GM19397 (cell line): ENCODE measurements around the gene POLR2J.
"Not testable (repeated sequence)": the region's sequence is repeated elsewhere in the genome, so short reads cannot be mapped to it uniquely, and the experiment has no call there.

Experiments used
- ATAC-seq: cut with Tn5 transposase; IDR thresholded peaks from one replicate; pipeline ENCODE4 v1.9.1; 2021; ENCODE audit warnings: mild to moderate bottlenecking, moderate library complexity; ENCODE audit not compliant: unreplicated experiment

Gene POLR2J

DNA sequence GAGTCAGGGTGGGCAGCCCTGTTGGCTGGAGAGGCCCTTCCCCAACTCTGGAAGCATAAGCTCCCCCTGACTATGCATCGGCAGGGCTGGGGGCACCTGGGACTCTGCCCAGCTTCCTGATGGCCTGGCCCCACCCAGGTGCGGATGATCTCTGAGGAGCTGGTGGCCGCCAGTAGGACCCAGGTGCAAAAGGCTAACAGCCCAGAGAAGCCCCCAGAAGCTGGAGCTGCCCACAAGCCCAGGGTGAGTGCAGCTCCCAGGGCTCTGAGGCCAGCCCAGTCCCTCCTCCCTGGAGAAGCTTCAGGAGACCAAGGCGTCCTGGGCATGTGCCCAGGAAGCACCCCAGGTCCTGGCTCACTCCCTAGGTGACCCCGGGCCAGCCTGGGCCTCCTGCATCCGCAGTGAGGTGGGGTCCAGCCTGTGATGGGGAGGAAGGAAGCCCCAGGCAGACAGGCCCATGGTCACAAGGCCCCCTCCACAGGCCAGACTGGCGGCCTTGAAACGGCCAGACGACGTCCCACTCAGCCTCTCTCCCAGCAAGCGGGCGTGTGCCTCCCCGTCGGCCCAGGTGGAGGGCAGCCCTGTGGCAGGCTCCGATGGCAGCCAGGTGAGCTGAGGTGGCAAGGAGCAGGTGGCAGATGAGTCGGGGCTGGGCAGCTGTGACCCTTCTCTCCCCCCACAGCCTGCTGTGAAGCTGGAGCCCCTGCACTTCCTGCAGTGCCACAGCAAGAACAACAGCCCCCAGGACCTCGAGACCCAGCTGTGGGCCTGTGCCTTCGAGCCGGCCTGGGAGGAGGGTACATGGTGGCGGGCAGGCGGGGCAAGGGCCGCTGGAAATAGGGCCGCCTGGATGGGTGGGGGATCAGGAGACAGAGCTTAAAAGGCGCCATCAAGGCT, 10.9 kb downstream of the POLR2J start:
- no peak for ATAC-seq

DNA sequence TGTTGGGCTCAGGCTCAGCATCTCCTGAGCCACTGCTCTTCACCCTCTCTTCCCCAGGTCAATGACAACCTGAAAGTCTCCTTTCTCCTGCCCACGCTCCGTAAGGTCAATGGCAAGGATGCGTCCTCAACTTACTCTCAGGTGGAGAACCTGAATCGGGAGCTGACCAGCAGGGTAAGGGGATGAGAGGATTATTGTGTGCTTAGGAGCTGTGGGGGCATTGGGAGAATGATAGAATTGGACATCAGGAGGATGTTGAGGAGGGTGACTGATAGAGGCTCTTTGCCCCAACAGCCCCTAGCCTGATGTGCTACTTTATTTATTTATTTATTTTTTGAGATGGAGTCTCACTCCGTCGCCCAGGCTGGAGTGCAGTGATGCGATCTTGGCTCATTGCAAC, 12.6 kb downstream of the POLR2J start:
- ATAC-seq, result no peak

DNA sequence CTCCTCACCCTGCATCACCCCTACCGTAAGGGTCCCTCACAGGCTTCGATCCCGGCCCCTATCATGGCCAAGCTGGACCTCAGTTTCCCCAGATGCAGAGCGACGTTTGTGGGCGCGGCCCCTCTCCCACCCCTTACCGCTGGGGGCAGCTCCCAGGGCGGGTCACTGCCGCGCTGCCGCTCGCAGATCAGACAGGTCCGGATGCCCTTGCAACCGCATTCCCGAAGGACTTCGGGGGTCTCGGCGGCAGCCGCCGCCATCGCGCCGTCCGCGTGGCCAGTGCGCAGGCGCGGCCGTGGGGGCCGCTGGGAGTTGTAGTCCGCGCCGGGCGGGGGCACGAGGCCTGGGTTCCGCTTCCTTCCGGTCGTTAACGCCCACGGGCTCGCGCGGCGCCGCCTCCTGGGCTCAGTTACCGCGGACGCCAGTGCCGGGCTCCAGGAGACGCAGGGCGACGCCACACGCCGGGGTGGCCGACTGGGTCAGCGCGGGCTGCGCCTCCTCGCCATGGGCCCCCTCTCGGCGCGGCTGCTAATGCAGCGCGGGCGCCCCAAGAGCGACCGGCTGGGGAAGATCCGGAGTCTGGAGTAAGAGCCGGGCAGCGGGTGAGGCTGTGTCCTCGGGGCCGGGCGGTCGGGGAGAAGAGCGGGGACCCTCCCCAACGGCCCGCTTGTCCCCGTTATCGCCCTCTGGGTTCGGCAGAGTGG, 14.0 kb downstream of the POLR2J start, which contains the start of the genes ALKBH4 and LRWD1:
Gene ALKBH4 (minus strand): TSS at position 287 of the 704 bp plus-strand sequence. CDS start 27 bp downstream, at position 260.
Gene LRWD1 (plus strand): TSS at position 408 of the 704 bp plus-strand sequence. CDS start 97 bp downstream, at position 505.
- peak; percentile 90 for ATAC-seq

DNA sequence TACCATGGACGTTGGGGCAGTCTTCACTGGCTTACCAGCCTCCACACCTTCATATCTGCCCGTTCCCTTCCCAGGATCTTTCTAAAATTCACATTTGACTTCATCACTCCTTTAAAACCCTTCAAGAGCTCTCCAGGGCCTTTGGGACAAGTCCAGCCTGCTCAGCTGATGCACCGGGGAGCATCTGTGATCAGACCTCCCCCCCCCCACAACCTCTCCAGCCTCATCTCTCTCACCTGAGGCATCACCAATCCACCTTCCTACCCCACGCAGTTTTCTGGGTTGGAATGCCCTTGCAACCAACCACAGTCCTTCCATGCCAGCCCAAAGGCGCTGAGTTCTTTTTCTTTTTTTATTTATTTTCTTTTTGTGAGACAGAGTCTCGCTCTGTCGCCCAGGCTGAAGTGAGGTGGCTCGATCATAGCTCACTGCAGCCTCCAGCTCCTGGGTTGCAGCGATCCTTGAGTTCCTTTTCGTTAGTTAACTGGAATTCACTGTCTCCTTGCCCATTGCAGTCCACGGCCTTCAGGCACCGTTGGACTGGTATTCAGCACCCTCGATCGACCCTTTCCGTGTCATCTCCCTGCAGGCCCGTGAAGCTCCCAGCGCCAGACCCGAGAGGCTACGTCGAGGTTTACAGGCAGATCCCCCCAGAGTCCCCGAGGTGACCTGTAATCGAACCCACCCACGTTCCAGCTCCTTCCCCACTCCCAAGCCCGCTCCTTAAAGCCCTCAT, 14.7 kb downstream of the POLR2J start:
- no peak for ATAC-seq

- ATAC-seq, result no peak
Observed at GRCh38 chr7:102460467-102460866, 18.3 kb downstream of the POLR2J start.

DNA sequence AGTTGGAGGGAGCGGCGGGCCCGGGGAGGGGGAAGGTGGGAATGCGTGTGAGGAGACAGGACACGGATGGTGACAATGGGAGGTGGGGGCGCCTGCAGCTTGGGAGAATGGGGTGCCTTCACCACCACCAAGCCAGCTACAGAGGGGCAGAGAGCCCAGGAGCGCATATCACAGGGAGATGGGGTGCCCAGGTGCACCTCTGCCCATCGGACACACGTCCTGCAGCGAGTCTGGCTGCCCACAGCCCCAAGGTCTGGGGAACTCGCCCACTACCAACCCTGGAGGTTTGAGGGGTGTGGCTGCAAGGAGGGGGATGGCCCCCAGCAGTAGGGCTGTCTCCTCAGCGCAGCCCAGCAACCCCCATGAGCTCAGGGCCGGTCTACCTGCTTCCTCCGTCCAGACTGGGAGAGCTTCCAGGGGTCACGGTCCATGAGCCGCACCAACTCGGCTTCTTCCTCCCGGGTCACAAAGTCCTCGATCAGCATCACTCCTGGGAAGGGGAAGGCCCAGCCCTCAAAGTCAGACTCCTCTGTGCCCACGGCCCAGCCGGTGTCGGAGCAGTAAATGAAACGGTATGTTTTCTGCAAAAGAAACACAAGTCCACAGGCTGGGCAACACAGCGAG, 19.4 kb downstream of the POLR2J start:
- ATAC-seq, result no peak

GRCh38 chr7:102457352-102457924, 21.3 kb downstream of the POLR2J start:
- ATAC-seq, result no peak

DNA sequence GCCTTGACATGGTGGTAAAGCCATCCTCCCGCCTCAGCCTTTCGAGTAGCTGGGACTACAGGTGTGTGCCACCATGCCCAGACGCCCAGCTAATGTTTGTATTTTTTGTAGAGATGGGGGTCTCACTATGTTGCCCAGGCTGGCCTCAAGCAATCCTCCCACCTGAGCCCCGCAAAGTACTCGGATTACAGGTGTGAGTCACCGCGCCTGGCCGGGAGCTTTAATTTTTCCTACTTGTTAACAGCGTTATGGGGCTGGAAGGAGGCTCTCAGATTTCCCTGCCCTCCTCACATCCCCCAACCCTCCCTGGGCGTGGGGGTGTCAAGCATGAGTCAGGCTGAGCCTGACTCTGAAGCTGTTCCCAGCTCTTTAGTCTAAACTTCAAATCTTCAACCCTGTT, 22.4 kb downstream of the POLR2J start:
- ATAC-seq, result no peak

- ATAC-seq, result no peak
Observed at GRCh38 chr7:102455596-102455995, 23.1 kb downstream of the POLR2J start.

- not testable (repeated sequence) for ATAC-seq
Observed at GRCh38 chr7:102454932-102455331, 23.8 kb downstream of the POLR2J start.

DNA sequence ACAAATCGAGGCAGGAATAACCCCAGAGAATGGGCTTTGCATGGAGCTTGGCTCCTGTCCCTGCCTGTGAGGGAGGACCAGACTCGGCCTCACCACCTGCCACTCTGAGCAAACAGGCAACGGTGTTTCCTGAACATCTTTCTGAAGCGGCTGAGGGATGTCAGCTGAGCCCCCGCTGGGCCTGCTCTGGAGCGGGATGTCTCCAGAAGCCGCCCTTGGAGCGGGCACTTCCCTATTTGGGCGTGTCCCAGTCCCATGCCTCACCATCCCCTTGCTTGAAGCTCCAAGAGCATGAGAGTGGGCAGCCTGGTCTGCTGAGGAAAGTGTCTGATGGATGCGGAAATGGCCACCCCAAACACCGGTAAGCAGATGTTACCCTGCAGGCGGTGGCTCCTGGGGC, 24.3 kb downstream of the POLR2J start:
- no peak for ATAC-seq

DNA sequence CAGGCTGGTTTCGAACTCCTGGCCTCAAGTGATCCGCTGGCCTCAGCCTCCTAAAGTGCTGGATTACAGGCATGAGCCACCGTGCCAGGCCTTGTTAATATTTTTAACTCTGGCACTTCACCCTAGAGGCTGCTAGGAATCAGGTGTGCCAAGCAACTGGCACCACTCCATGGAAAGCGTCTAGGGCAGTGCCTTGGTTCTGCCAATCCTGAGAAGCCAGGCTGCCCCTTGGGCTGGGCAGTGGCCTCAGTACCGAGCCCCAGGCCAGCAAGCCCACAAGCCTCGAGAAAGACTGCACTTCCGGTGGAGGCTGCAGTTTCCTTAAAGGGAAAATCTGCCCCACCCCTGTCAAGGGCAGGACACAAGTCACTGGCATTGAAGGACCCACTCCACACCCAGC, 25.4 kb downstream of the POLR2J start:
- ATAC-seq, result no peak

DNA sequence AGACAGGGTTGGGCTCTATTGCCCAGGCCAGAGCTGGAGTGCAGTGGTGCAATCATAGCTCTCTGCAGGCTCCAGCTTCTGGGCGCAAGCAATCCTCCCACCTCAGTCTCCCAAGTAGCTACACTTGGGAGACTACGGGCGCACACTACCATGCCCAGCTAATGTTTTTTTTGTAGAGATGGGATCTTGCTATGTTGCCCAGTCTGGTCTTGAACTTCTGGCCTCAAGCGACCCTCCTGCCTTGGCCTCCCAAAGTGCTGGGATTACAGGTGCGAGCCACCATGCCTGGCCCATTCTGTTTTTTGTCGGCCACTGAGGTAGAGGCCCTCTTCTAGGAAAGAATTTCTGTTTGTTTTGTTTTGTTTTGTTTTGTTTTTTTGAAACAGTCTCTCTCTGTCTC, 26.3 kb downstream of the POLR2J start:
- no peak for ATAC-seq

DNA sequence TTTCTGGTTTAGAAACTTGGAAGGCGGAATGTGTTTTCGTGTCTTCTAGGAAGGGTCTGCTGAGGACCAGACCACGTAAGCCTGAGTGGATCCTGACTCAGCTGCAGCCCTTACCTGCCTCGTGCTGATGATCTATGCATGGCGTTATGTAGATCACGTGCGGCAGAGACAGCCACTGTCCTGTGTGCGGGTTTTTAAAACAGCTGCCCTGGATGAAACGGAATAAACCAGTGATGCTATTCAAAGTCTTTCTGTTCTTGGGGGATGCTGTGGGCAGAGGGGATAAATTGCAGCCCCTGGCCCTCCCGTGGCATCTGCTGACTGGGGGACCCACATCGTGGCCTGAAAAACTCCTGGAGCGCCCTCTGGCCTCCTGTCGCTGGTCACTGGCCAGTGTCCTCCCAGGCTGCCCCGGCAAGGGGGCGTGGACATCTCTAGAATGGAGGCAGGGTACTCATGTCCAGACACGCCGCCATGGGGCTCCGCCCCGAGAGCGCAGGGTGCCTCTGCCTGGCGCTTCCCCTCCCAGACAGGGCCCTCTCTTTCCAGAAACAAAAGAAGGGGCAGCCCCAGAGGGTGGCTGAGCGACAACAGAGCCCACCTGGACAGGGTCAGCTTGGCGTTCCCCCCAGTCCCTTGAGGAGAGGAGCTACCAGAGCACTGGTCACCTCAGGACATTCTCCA, 27.2 kb downstream of the POLR2J start:
- no peak for ATAC-seq

DNA sequence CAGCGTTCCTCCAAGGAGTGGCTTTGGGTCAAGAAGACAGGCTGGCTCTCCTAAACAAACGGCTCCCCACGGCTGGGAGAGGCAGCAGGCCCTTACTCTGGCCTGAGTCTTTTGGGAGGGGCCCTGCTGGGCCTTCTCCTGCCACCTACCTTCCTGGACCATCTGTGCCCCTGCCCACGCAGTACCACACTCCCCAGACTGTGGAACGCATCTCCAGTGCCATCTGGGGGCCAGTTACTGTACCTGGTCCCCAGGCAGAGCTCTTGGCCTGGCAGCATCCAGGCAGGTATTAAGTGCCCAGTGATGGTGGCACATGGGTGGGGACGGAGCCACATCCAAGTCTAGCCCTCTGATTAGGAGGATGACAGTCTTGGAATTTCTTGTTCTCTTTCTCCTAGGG, 28.5 kb downstream of the POLR2J start:
- ATAC-seq, result no peak

DNA sequence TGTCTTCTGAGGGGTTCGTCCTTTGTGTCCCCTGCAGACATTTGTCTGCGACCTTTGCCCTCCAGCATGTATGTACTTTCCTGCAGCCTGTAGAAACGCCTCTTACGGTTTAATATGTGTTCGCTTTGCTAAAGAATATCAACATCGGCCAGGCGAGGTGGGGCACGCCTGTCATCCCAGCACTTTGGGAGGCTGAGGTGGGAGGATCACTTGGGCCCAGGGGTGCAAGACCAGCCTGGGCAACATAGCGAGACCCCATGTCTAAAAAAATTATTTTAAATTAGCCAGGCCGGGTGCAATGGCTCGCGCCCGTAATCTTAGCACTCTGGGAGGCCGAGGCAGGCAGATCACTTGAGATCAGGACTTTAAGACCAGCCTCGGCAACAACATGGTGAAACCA, 29.6 kb downstream of the POLR2J start:
- ATAC-seq, result no peak

- no peak for ATAC-seq
Observed at GRCh38 chr7:102447311-102447710, 31.4 kb downstream of the POLR2J start.

- ATAC-seq, result no peak
Observed at GRCh38 chr7:102446387-102447156, 32.1 kb downstream of the POLR2J start.

- no peak for ATAC-seq
Observed at GRCh38 chr7:102445674-102446071, 33.0 kb downstream of the POLR2J start.
